GM18519 (cell line): ENCODE data around the gene SFT2D3.

ENCODE experiments used
- ATAC-seq: cut with Tn5 transposase; IDR thresholded peaks from one replicate; pipeline ENCODE4 v1.9.1; 2021; ENCODE audit warnings: mild to moderate bottlenecking, moderate library complexity; ENCODE audit not compliant: unreplicated experiment, low FRiP score

SFT2D3 gene

GRCh38 chr2:127701193-127701650 is at the start of gene SFT2D3:
Gene SFT2D3 (plus strand): TSS chr2:127701497. CDS start chr2:127701529, 32 bp downstream.
- peak; percentile 50 for ATAC-seq

GRCh38 chr2:127651971-127652550 is 49.2 kb upstream of the SFT2D3 start:
- ATAC-seq = no peak

- no peak for ATAC-seq
Observed at GRCh38 chr2:127652786-127653357, 48.4 kb upstream of the SFT2D3 start.

GRCh38 chr2:127653421-127654083 is 47.7 kb upstream of the SFT2D3 start:
- ATAC-seq = no peak

- no peak for ATAC-seq
Observed at GRCh38 chr2:127654084-127654837, 47.0 kb upstream of the SFT2D3 start.

- ATAC-seq = no peak
Observed at GRCh38 chr2:127654838-127655175, 46.5 kb upstream of the SFT2D3 start.

- no peak for ATAC-seq
Observed at GRCh38 chr2:127655209-127656073, 45.9 kb upstream of the SFT2D3 start.

GRCh38 chr2:127656569-127657231 is 44.6 kb upstream of the SFT2D3 start:
- no peak for ATAC-seq

- no peak for ATAC-seq
Observed at GRCh38 chr2:127657232-127657595, 44.1 kb upstream of the SFT2D3 start.

- ATAC-seq = no peak
Observed at GRCh38 chr2:127658146-127658545, 43.2 kb upstream of the SFT2D3 start.

- ATAC-seq = no peak
Observed at GRCh38 chr2:127658641-127659407, 42.5 kb upstream of the SFT2D3 start.

GRCh38 chr2:127659408-127660290 is 41.6 kb upstream of the SFT2D3 start:
- ATAC-seq = no peak

GRCh38 chr2:127660291-127660578 is 41.1 kb upstream of the SFT2D3 start:
- no peak for ATAC-seq

- ATAC-seq = no peak
Observed at GRCh38 chr2:127661072-127661649, 40.1 kb upstream of the SFT2D3 start.

- ATAC-seq = no peak
Observed at GRCh38 chr2:127661949-127662510, 39.3 kb upstream of the SFT2D3 start.

- ATAC-seq = no peak
Observed at GRCh38 chr2:127662937-127663565, 38.2 kb upstream of the SFT2D3 start.

GRCh38 chr2:127663566-127664064 is 37.7 kb upstream of the SFT2D3 start:
- ATAC-seq = no peak
